H9 (cell line): ENCODE results near the gene LTV1. TPM values are rescaled to one million over a fixed set of nuclear protein-coding genes. Genes with fewer than 3 reads are reported as not detected.
A peak's percentile ranks its signal among the peaks of the same experiment; 100 is the strongest.

ENCODE experiments used
- DNase-seq: peaks from one replicate; pipeline ENCODE4 v3.0.0-alpha.2; 2017
- H2AFZ ChIP-seq: one replicate; pipeline ENCODE4 v1.6.1; 2013; ENCODE audit warnings: mild to moderate bottlenecking, low read length, control low read depth, moderate library complexity
- H2AK5ac ChIP-seq: 2 replicates; pipeline ENCODE4 v1.6.1; 2013; ENCODE audit warnings: low read length, control low read depth, mixed read lengths; ENCODE audit not compliant: insufficient read length
- H2BK120ac ChIP-seq: one replicate; pipeline ENCODE4 v1.6.1; 2013; ENCODE audit warnings: low read depth, mild to moderate bottlenecking, low read length, control low read depth, inconsistent platforms; ENCODE audit not compliant: poor library complexity, severe bottlenecking
- H2BK12ac ChIP-seq: 2 replicates; pipeline ENCODE4 v1.6.1; 2013; ENCODE audit warnings: low read length, control low read depth, mixed read lengths, low read depth; ENCODE audit not compliant: insufficient read length
- H2BK15ac ChIP-seq: 2 replicates; pipeline ENCODE4 v1.6.1; 2013; ENCODE audit warnings: low read depth, low read length, control low read depth
- H2BK20ac ChIP-seq: one replicate; pipeline ENCODE4 v1.6.1; 2013; ENCODE audit warnings: low read depth, mild to moderate bottlenecking, low read length, control low read depth, inconsistent platforms; ENCODE audit not compliant: poor library complexity, severe bottlenecking
- H2BK5ac ChIP-seq: 2 replicates; pipeline ENCODE4 v1.6.1; 2013; ENCODE audit warnings: low read length, control low read depth, mixed read lengths; ENCODE audit not compliant: insufficient read length
- H3K14ac ChIP-seq: 2 replicates; pipeline ENCODE4 v1.6.1; 2013; ENCODE audit warnings: low read length, control low read depth; ENCODE audit not compliant: insufficient read depth
- H3K18ac ChIP-seq: 2 replicates; pipeline ENCODE4 v1.6.1; 2013; ENCODE audit warnings: low read depth, mild to moderate bottlenecking, mixed read lengths, low read length, control low read depth; ENCODE audit not compliant: insufficient read length
- H3K23ac ChIP-seq: 2 replicates; pipeline ENCODE4 v1.6.1; 2013; ENCODE audit warnings: low read length, control low read depth, mixed read lengths, low read depth; ENCODE audit not compliant: insufficient read length
- H3K23me2 ChIP-seq: 2 replicates; pipeline ENCODE4 v1.6.1; 2013; ENCODE audit warnings: low read depth, mild to moderate bottlenecking, mixed read lengths, low read length, control low read depth; ENCODE audit not compliant: insufficient read length, poor library complexity, severe bottlenecking
- H3K27ac ChIP-seq: 2 replicates; pipeline ENCODE4 v1.5.1; 2013; ENCODE audit warnings: low read length, control low read depth, mixed read lengths, low read depth; ENCODE audit not compliant: insufficient read length
- H3K27me3 ChIP-seq: 2 replicates; pipeline ENCODE4 v1.6.1; 2013; ENCODE audit warnings: low read length, control low read depth, inconsistent platforms; ENCODE audit not compliant: insufficient read depth
- H3K4ac ChIP-seq: 2 replicates; pipeline ENCODE4 v1.6.1; 2013; ENCODE audit warnings: low read depth, mild to moderate bottlenecking, control low read depth, inconsistent platforms, low read length, moderate library complexity
- H3K4me1 ChIP-seq: 2 replicates; pipeline ENCODE4 v1.6.1; 2013; ENCODE audit warnings: low read length, control low read depth, inconsistent platforms; ENCODE audit not compliant: insufficient read depth
- H3K4me2 ChIP-seq: 2 replicates; pipeline ENCODE4 v1.6.1; 2013; ENCODE audit warnings: low read length, control low read depth, mixed read lengths; ENCODE audit not compliant: insufficient read length, insufficient read depth
- H3K56ac ChIP-seq: 2 replicates; pipeline ENCODE4 v1.6.1; 2013; ENCODE audit warnings: low read depth, mild to moderate bottlenecking, mixed read lengths, low read length, control low read depth; ENCODE audit not compliant: insufficient read length
- H3K79me1 ChIP-seq: 2 replicates; pipeline ENCODE4 v1.6.1; 2013; ENCODE audit warnings: low read depth, mild to moderate bottlenecking, moderate library complexity, low read length, control low read depth, inconsistent platforms; ENCODE audit not compliant: insufficient read depth, poor library complexity, severe bottlenecking
- H3K79me2 ChIP-seq: 2 replicates; pipeline ENCODE4 v1.6.1; 2013; ENCODE audit warnings: low read length, control low read depth, inconsistent platforms; ENCODE audit not compliant: insufficient read depth
- H3K9ac ChIP-seq: 2 replicates; pipeline ENCODE4 v1.6.1; 2013; ENCODE audit warnings: low read length, control low read depth, mixed read lengths; ENCODE audit not compliant: insufficient read length; ENCODE audit errors: extremely low read depth
- H3K9me3 ChIP-seq: one replicate; pipeline ENCODE4 v1.6.1; 2013; ENCODE audit warnings: low read depth, low read length, inconsistent platforms; ENCODE audit not compliant: control insufficient read depth
- H3T11ph ChIP-seq: one replicate; pipeline ENCODE4 v1.6.1; 2013; ENCODE audit warnings: mild to moderate bottlenecking, low read length, control low read depth, inconsistent platforms
- H4K20me1 ChIP-seq: one replicate; pipeline ENCODE4 v1.6.1; 2013; ENCODE audit not compliant: control insufficient read depth, insufficient read length, insufficient read depth
- H4K5ac ChIP-seq: 2 replicates; pipeline ENCODE4 v1.6.1; 2013; ENCODE audit warnings: low read depth, mild to moderate bottlenecking, mixed read lengths, low read length, control low read depth; ENCODE audit not compliant: insufficient read length
- H4K8ac ChIP-seq: replicated peaks from 2 replicates; pipeline ENCODE4 v1.6.1; 2013; ENCODE audit warnings: low read length, control low read depth, mixed read lengths, low read depth; ENCODE audit not compliant: insufficient read length
- H4K91ac ChIP-seq: 2 replicates; pipeline ENCODE4 v1.6.1; 2013; ENCODE audit warnings: low read depth, mild to moderate bottlenecking, moderate library complexity, mixed read lengths, low read length, control low read depth; ENCODE audit not compliant: insufficient read length
- H3K27ac Mint-ChIP-seq, 3 experiments: 2 replicates in 2 of 3; 3 replicates in 1 of 3; pipeline ENCODE4 v1.8.0; 2020 to 2021; ENCODE audit warnings: mixed read lengths in 3 of 3, mild to moderate bottlenecking in 1 of 3, moderate library complexity in 1 of 3
- H3K27me3 Mint-ChIP-seq: 2 replicates; pipeline ENCODE4 v1.8.0; 2021; ENCODE audit warnings: low read depth, mild to moderate bottlenecking, moderate library complexity, mixed read lengths
- H3K36me3 Mint-ChIP-seq, 3 experiments: 2 replicates in 2 of 3; 3 replicates in 1 of 3; pipeline ENCODE4 v1.8.0; 2020 to 2021; ENCODE audit warnings: low read depth in 3 of 3, mixed read lengths in 3 of 3; ENCODE audit not compliant: insufficient read depth in 1 of 3
- H3K4me1 Mint-ChIP-seq, 2 experiments: 2 replicates each; pipeline ENCODE4 v1.8.0; 2020; ENCODE audit warnings: mixed read lengths in 2 of 2
- H3K4me3 Mint-ChIP-seq, 2 experiments: 2 replicates in 1 of 2; 3 replicates in 1 of 2; pipeline ENCODE4 v1.8.0; 2020 to 2021; ENCODE audit warnings: mild to moderate bottlenecking in 2 of 2, mixed read lengths in 2 of 2, moderate library complexity in 1 of 2
- H3K9me3 Mint-ChIP-seq, 2 experiments: 2 replicates in 1 of 2; 3 replicates in 1 of 2; pipeline ENCODE4 v1.8.0; 2020; ENCODE audit warnings: mild to moderate bottlenecking in 2 of 2, mixed read lengths in 2 of 2, moderate library complexity in 1 of 2
- WGBS: extraction: QIAGEN DNeasy Blood & Tissue Kit; methylation state at CpG from one replicate; pipeline ENCODE4 v1.1.7; 2013; ENCODE audit warnings: missing lambda C conversion rate, low lambda C conversion rate, mixed read lengths; ENCODE audit not compliant: insufficient read length; ENCODE audit errors: extremely low coverage; 5-methylcytosine and 5-hydroxymethylcytosine counted together
- total RNA-seq: library from RNA; stranded (reverse); gene quantifications from 2 replicates; pipeline ENCODE4 v1.2.1, GENCODE V29; 2021
- TF ChIP-seq, protein P1 (sequence below): fragments of 200-600 bp; sonication (generic); conservative IDR thresholded peaks from 3 replicates; pipeline ENCODE4 v1.8.0; 2021; ENCODE audit warnings: antibody characterized with exemption, mild to moderate bottlenecking

Gene LTV1
- total RNA-seq, 1 experiment from 2014 or later, result 62.9 TPM

DNA sequence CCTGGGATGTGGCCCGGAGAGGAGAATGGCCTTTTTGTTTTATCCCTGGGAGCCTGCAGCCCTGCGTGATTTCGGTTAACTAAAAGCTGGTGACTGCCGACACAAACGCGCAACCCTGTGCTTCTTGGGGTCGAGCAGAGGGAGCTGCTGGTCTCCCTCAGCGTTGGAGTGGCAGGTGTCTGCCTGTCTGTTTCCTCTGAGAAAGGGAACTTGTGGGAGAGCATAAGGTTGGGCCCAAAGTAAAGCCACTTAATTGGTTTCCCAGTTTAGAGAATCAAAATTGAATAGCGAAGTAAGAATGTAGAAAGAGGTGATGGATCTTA is 500 bp downstream of the LTV1 start:
- Histone ChIP-seq H3T11ph (no peak overlapping the region), H4K20me1 (no peaks in the 10 kb centered on the region), H2AFZ (no peak overlapping the region), H3K9ac (peak overlapping the region; percentile 91), H3K56ac (peak overlapping the region; percentile 18), H3K14ac (peak overlapping the region; percentile 84), H2BK12ac (no peak overlapping the region), H3K23ac (no peak overlapping the region), H4K8ac (no peak overlapping the region), H2BK120ac (no peak overlapping the region), H3K27ac (no peak overlapping the region), H3K9me3 (no peaks in the 10 kb centered on the region), H2AK5ac (no peak overlapping the region), H4K91ac (no peak overlapping the region), H3K18ac (peak overlapping the region; percentile 68), H3K27me3 (no peaks in the 10 kb centered on the region), H3K4me1 (no peaks in the 10 kb centered on the region), H3K23me2 (peaks cover 4% of the 10 kb centered on the region), H3K79me2 (peaks cover 9% of the 10 kb centered on the region; the same call in 1 of the 2 replicates), H3K4me2 (peak overlapping the region; percentile 83), H2BK20ac (no peak overlapping the region), H4K5ac (no peak overlapping the region), H3K79me1 (peaks cover 4% of the 10 kb centered on the region), H2BK5ac (no peak overlapping the region), H2BK15ac (no peak overlapping the region), H3K4ac (no peak overlapping the region)
- TF ChIP-seq, protein P1, sequence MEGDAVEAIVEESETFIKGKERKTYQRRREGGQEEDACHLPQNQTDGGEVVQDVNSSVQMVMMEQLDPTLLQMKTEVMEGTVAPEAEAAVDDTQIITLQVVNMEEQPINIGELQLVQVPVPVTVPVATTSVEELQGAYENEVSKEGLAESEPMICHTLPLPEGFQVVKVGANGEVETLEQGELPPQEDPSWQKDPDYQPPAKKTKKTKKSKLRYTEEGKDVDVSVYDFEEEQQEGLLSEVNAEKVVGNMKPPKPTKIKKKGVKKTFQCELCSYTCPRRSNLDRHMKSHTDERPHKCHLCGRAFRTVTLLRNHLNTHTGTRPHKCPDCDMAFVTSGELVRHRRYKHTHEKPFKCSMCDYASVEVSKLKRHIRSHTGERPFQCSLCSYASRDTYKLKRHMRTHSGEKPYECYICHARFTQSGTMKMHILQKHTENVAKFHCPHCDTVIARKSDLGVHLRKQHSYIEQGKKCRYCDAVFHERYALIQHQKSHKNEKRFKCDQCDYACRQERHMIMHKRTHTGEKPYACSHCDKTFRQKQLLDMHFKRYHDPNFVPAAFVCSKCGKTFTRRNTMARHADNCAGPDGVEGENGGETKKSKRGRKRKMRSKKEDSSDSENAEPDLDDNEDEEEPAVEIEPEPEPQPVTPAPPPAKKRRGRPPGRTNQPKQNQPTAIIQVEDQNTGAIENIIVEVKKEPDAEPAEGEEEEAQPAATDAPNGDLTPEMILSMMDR, result no peak
- Mint-ChIP-seq H3K27me3 (no peaks in the 10 kb centered on the region), H3K4me1 (peaks cover 10 to 14% of the 10 kb centered on the region in 2 experiments), H3K36me3 (peaks cover 32 to 48% (median 42%) of the 10 kb centered on the region in 3 experiments), H3K27ac (peak overlapping the region; percentile 76 to 99 (median 98)), H3K9me3 (no peaks in the 10 kb centered on the region), H3K4me3 (peak overlapping the region; percentile 97 to 98)
- DNase-seq, result no peak
- no CpG with 5 or more reads among the region's 9 CpGs for whole genome bisulfite sequencing
